A549 (cell line): Measurements from ENCODE around the gene PARD3B. TPM values are rescaled to one million over a fixed set of nuclear protein-coding genes. Genes with fewer than 3 reads are reported as not detected.

Source experiments
- ATAC-seq, 2 experiments: fragments of 200-7000 bp in 1 of 2; fragments of >200 bp in 1 of 2; cut with Nextera tagmentation in 1 of 2; cut with Tn5 transposase in 1 of 2; 3 replicates each; pipeline versions ENCODE4 v1.8.0 to v1.9.1; 2018 to 2020; ENCODE audit warnings: mild to moderate bottlenecking in 1 of 2, moderate library complexity in 1 of 2
- CTCF ChIA-PET: fragments of 300-600 bp; sonication (Branson Sonifier 250); formaldehyde crosslinking; extraction: SDS; loops from one replicate; lab custom pipeline; 2021; ENCODE audit warnings: antibody characterized with exemption, inconsistent platforms; lab: Yijun Ruan, JAX
- POLR2A ChIA-PET: fragments of 350-600 bp; formaldehyde crosslinking; extraction: SDS; loops from one replicate; lab custom pipeline; 2021; ENCODE audit warnings: antibody characterized with exemption, inconsistent platforms; lab: Yijun Ruan, JAX
- DNase-seq, 2 experiments: peaks; one replicate each; pipeline versions ENCODE4 v3.0.0 to v3.0.0-alpha.2; 2011 to 2016; ENCODE audit warnings: low read depth in 1 of 2, low spot score in 1 of 2
- FAIRE-seq: peaks from 2 replicates; lab custom pipeline; 2011; peaks lifted over from hg19 to GRCh38; lab: Jason Lieb, UNC
- H3K27ac ChIP-seq, 2 experiments: fragments of >200 bp; sonication (Bioruptor Twin); formaldehyde crosslinking; 3 replicates each; pipeline ENCODE4 v1.5.1; 2016 to 2017
- H3K4me1 ChIP-seq: fragments of >200 bp; sonication (Bioruptor Twin); formaldehyde crosslinking; 3 replicates; pipeline ENCODE4 v1.6.1; 2016
- H3K4me2 ChIP-seq: fragments of >200 bp; sonication (Bioruptor Twin); formaldehyde crosslinking; 3 replicates; pipeline ENCODE4 v1.6.1; 2016
- H3K4me3 ChIP-seq: fragments of >200 bp; sonication (Bioruptor Twin); formaldehyde crosslinking; 3 replicates; pipeline ENCODE4 v1.5.1; 2016
- H3K9me3 ChIP-seq: fragments of >200 bp; sonication (Bioruptor Twin); formaldehyde crosslinking; 3 replicates; pipeline ENCODE4 v1.6.1; 2016
- CBX2 ChIP-seq: fragments of 200-600 bp; sonication (generic); IDR thresholded peaks from 2 replicates; pipeline ENCODE4 v1.6.1; 2016; ENCODE audit warnings: low read depth, mild to moderate bottlenecking, borderline replicate concordance
- CEBPB ChIP-seq, 2 experiments: fragments of >200 bp in 1 of 2; sonication (Bioruptor Twin) in 1 of 2; formaldehyde crosslinking in 1 of 2; IDR thresholded peaks; 2 replicates each; pipeline ENCODE4 v1.6.1; 2012 to 2016
- CHD2 ChIP-seq: fragments of 150-350 bp; IDR thresholded peaks from 2 replicates; pipeline ENCODE4 v1.6.1; 2014; ENCODE audit warnings: low read length; ENCODE audit not compliant: partially characterized antibody
- EP300 ChIP-seq, 2 experiments: fragments of >200 bp; sonication (Bioruptor Twin); formaldehyde crosslinking; IDR thresholded peaks; 2 replicates in 1 of 2; 3 replicates in 1 of 2; pipeline ENCODE4 v1.6.1; 2016 to 2017
- ESRRA ChIP-seq: fragments of 150-350 bp; IDR thresholded peaks from 2 replicates; pipeline ENCODE4 v1.6.1; 2014; ENCODE audit warnings: mild to moderate bottlenecking, low read length, borderline replicate concordance
- FOSB ChIP-seq: fragments of 250-450 bp; sonication (Bioruptor Pico); IDR thresholded peaks from 2 replicates; pipeline ENCODE4 v1.5.0; 2020; ENCODE audit warnings: mild to moderate bottlenecking, moderate library complexity
- FOSL2 ChIP-seq, 2 experiments: fragments of 450-650 bp in 1 of 2; fragments of >200 bp in 1 of 2; sonication (Bioruptor Twin) in 1 of 2; formaldehyde crosslinking; IDR thresholded peaks; 2 replicates each; pipeline versions ENCODE4 v1.5.0 to v1.6.1; 2016 to 2020; ENCODE audit warnings: mild to moderate bottlenecking in 1 of 2, moderate library complexity in 1 of 2
- GATA3 ChIP-seq: IDR thresholded peaks from 2 replicates; pipeline ENCODE4 v1.6.1; 2012; ENCODE audit warnings: borderline replicate concordance
- HDAC2 ChIP-seq: fragments of 200-600 bp; sonication (generic); IDR thresholded peaks from 2 replicates; pipeline ENCODE4 v1.6.1; 2016
- HOXA7 ChIP-seq: fragments of 250-450 bp; sonication (Bioruptor Pico); IDR thresholded peaks from 2 replicates; pipeline ENCODE4 v1.5.0; 2020; ENCODE audit warnings: mild to moderate bottlenecking, moderate library complexity
- HOXB13 ChIP-seq: fragments of 250-450 bp; sonication (Bioruptor Pico); IDR thresholded peaks from 2 replicates; pipeline ENCODE4 v1.5.0; 2020; ENCODE audit warnings: low read depth, mild to moderate bottlenecking, moderate library complexity
- JUN ChIP-seq, 2 experiments: fragments of >200 bp; sonication (Bioruptor Twin); formaldehyde crosslinking; IDR thresholded peaks; 2 replicates in 1 of 2; 3 replicates in 1 of 2; pipeline ENCODE4 v1.6.1; 2016 to 2017
- KDM1A ChIP-seq: fragments of 200-600 bp; sonication (generic); IDR thresholded peaks from 2 replicates; pipeline ENCODE4 v1.6.1; 2016; ENCODE audit warnings: low read depth, mild to moderate bottlenecking
- NFE2L2 ChIP-seq: fragments of 150-350 bp; conservative IDR thresholded peaks from 2 replicates; pipeline ENCODE4 v1.6.1; 2014; ENCODE audit warnings: low read length
- PHF8 ChIP-seq: fragments of 200-600 bp; sonication (generic); IDR thresholded peaks from 2 replicates; pipeline ENCODE4 v1.6.1; 2016; ENCODE audit warnings: low read depth, mild to moderate bottlenecking, antibody characterized with exemption, moderate library complexity, borderline replicate concordance
- POLR2A ChIP-seq: IDR thresholded peaks from 2 replicates; pipeline ENCODE4 v1.6.1; 2012; ENCODE audit warnings: mild to moderate bottlenecking, low read length
- POLR2AphosphoS2 ChIP-seq: conservative IDR thresholded peaks from 2 replicates; pipeline ENCODE4 v1.6.1; 2012; ENCODE audit warnings: low read length, improper control_type of control experiment, inconsistent platforms
- RARB ChIP-seq: fragments of 250-450 bp; sonication (Bioruptor Pico); IDR thresholded peaks from 2 replicates; pipeline ENCODE4 v1.8.0; 2021; ENCODE audit warnings: mild to moderate bottlenecking, moderate library complexity
- RFX5 ChIP-seq: fragments of 450-650 bp; IDR thresholded peaks from 2 replicates; pipeline ENCODE4 v1.7.1; 2014; ENCODE audit warnings: antibody characterized with exemption, mild to moderate bottlenecking, moderate library complexity
- SMC3 ChIP-seq: fragments of >200 bp; sonication (Bioruptor Twin); formaldehyde crosslinking; IDR thresholded peaks from 3 replicates; pipeline ENCODE4 v1.6.1; 2018; ENCODE audit warnings: inconsistent platforms
- SREBF2 ChIP-seq: fragments of 450-650 bp; IDR thresholded peaks from 2 replicates; pipeline ENCODE4 v1.6.1; 2014; ENCODE audit warnings: mild to moderate bottlenecking, moderate library complexity
- TFCP2L1 ChIP-seq: fragments of 250-450 bp; sonication (Bioruptor Pico); IDR thresholded peaks from 2 replicates; pipeline ENCODE4 v1.5.0; 2021; ENCODE audit warnings: mild to moderate bottlenecking
- TP53 ChIP-seq: fragments of 250-450 bp; sonication (Bioruptor Pico); IDR thresholded peaks from 2 replicates; pipeline ENCODE4 v1.5.0; 2021; ENCODE audit warnings: mild to moderate bottlenecking, moderate library complexity
- ZFP36 ChIP-seq: fragments of 450-650 bp; IDR thresholded peaks from 2 replicates; pipeline ENCODE4 v1.6.1; 2014; ENCODE audit warnings: borderline replicate concordance; ENCODE audit not compliant: partially characterized antibody
- WGBS: methylation state at CpG from one replicate; pipeline ENCODE4 v1.1.6; 2017; ENCODE audit errors: missing lambda C conversion rate; 5-methylcytosine and 5-hydroxymethylcytosine counted together
- polyA plus RNA-seq, 4 experiments: library from polyadenylated mRNA; depleted of rRNA in 3 of 4; stranded (reverse); fragments of >200 nt; fragmentation: RNase III in 1 of 4; extraction: RNeasy Plus Mini Kit Qiagen cat#74134 plus additional on column Dnase treatment in 1 of 4; gene quantifications; 2 replicates in 3 of 4; 3 replicates in 1 of 4; pipeline ENCODE4 v1.2.3, GENCODE V29; 2011 to 2017
- TF ChIP-seq, protein P1 (sequence below): IDR thresholded peaks from 2 replicates; pipeline ENCODE4 v1.6.1; 2012
- TF ChIP-seq, protein P2 (sequence below): IDR thresholded peaks from 2 replicates; pipeline ENCODE4 v1.6.1; 2012; ENCODE audit warnings: low read depth, borderline replicate concordance
- TF ChIP-seq, protein P3 (sequence below): fragments of >200 bp; sonication (Bioruptor Twin); formaldehyde crosslinking; IDR thresholded peaks from 3 replicates; pipeline ENCODE4 v1.6.1; 2016
- TF ChIP-seq, protein P4 (sequence below): IDR thresholded peaks from 2 replicates; pipeline ENCODE4 v1.6.1; 2012

PARD3B gene
- polyA plus RNA-seq, 2 of the 4 experiments (the other 2 are of a cell fraction), result 1.2 to 2.4 TPM

DNA sequence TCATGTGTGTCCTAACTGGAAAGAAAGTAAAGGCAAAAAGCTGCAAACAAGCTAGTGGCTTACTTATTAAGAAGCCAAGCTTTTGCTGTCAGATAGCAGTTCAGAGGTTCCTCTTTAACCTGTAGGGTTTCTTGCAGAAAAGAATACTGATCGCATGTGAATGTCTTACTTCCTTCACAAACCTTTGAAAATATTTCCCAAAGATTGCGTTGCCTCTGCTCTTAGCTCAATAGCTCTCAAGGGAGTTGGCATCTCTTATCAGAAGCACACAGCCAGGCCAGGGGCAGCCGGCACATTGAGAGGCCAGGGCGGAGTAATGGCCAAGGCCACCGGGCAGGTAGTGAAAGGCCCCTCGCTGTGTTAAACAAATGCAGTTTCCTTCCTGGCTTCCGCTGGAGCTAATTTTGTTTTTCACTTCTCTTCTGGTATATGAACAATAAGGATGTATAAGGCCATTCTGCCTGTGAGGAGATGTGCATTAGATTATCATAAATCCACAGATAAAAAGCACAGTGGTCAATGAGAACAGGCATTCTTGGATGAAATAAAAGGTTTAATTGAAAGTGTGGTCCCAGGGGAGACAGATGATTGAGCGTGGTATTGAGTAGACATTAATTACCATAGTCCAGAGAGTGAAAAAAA lies 594.7 kb downstream of the PARD3B start:
- CTCF ChIA-PET, result interaction anchor here (0.6 to 1.3 kb wide), 2 partner anchors 256 to 345 kb away, joined by 3 read pairs; no protein-coding TSS in a partner anchor
- Histone ChIP-seq H3K4me1 (no peaks in the 10 kb centered on the region), H3K4me2 (no peak overlapping the region), H3K4me3 (no peak overlapping the region), H3K27ac (no peak overlapping the region), H3K9me3 (no peaks in the 10 kb centered on the region)
- ATAC-seq (no peak), DNase-seq (no peak), FAIRE-seq (no peak)
- TF ChIP-seq CEBPB (IDR thresholded peaks at IDR 0.05) (no peak), SMC3 (no peak), NFE2L2 (no peak), SREBF2 (no peak), TFCP2L1 (CRISPR knock-in tag) (no peak), ZFP36 (no peak), POLR2AphosphoS2 (no peak), FOSL2 (IDR thresholded peaks at IDR 0.05) (no peak), FOSL2 (CRISPR knock-in tag; IDR thresholded peaks at IDR 0.05) (no peak), CBX2 (no peak), CHD2 (no peak), RFX5 (no peak), KDM1A (no peak), PHF8 (no peak), HDAC2 (no peak), JUN (IDR thresholded peaks at IDR 0.05) (no peak), EP300 (IDR thresholded peaks at IDR 0.05) (no peak)
- TF ChIP-seq, protein P1, sequence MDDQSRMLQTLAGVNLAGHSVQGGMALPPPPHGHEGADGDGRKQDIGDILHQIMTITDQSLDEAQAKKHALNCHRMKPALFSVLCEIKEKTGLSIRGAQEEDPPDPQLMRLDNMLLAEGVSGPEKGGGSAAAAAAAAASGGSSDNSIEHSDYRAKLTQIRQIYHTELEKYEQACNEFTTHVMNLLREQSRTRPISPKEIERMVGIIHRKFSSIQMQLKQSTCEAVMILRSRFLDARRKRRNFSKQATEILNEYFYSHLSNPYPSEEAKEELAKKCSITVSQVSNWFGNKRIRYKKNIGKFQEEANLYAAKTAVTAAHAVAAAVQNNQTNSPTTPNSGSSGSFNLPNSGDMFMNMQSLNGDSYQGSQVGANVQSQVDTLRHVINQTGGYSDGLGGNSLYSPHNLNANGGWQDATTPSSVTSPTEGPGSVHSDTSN, result no peak
- TF ChIP-seq, protein P2, sequence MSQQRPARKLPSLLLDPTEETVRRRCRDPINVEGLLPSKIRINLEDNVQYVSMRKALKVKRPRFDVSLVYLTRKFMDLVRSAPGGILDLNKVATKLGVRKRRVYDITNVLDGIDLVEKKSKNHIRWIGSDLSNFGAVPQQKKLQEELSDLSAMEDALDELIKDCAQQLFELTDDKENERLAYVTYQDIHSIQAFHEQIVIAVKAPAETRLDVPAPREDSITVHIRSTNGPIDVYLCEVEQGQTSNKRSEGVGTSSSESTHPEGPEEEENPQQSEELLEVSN, result no peak
- 77% methylated on average over 8 of the region's 8 CpGs for WGBS
- POLR2A ChIA-PET, result no interaction called here

DNA sequence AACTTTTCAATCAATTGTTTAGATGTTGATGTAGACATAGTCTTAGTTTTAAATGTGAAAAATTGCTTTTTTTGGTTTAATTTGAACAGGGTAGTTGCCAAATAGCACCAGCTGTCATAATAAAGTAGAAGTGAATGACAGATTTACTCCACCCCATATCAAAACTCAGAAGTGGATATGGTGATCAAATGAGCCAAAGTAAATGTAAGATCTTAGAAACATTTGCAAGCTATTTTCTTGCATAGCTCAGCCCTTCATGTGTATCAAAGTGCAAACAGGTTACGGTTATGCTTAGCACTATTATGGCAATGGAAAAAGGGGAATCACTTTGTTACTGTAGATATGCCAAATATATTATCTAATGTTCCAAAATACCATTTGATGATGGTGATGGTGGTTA lies 596.1 kb downstream of the PARD3B start:
- Histone ChIP-seq H3K4me3 (no peak overlapping the region), H3K4me1 (no peaks in the 10 kb centered on the region), H3K27ac (no peak overlapping the region), H3K9me3 (no peaks in the 10 kb centered on the region), H3K4me2 (no peak overlapping the region)
- FAIRE-seq, result no peak
- ChIA-PET CTCF (no interaction called here), POLR2A (no interaction called here)
- DNase-seq, result no peak
- TF ChIP-seq FOSB (no peak), POLR2A (no peak), SREBF2 (no peak), ESRRA (no peak), CEBPB (IDR thresholded peaks at IDR 0.05) (no peak), HOXA7 (CRISPR knock-in tag) (no peak)
- 69% methylated on average over 1 of the region's 1 CpG for WGBS
- no peak for ATAC-seq

DNA sequence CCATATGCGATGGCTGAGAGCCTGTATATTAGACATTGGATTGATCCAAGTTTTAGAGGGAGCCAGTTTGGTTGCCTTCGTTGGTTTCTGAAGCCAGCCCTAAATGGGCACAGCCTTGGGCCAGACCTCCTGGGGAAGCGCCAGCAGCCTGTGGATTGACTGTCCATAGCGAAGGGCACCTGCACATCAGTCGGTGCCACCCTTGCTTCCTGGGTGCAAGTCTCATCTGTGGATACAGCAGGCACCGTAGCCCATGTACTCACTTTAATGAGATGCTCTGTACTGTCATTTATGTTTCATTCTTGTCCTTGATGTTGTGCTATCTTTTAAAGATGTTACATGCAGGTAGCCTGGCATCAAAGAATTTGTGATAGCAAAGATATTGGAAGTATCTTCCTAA lies 600.6 kb downstream of the PARD3B start:
- DNase-seq, result no peak
- no peak for ATAC-seq
- POLR2A ChIA-PET, result no interaction called here
- H3K9me3 ChIP-seq, result no peaks in the 10 kb centered on the region
- H3K4me3 ChIP-seq, result no peak overlapping the region
- 65% methylated on average over 6 of the region's 6 CpGs for WGBS
- H3K4me2 ChIP-seq, result no peak overlapping the region
- H3K27ac ChIP-seq, result no peak overlapping the region
- no peaks in the 10 kb centered on the region for H3K4me1 ChIP-seq
- TF ChIP-seq PHF8 (no peak), SMC3 (no peak), RARB (no peak), GATA3 (no peak), HOXB13 (CRISPR knock-in tag) (no peak), TP53 (no peak), POLR2AphosphoS2 (no peak)
- TF ChIP-seq, protein P3, sequence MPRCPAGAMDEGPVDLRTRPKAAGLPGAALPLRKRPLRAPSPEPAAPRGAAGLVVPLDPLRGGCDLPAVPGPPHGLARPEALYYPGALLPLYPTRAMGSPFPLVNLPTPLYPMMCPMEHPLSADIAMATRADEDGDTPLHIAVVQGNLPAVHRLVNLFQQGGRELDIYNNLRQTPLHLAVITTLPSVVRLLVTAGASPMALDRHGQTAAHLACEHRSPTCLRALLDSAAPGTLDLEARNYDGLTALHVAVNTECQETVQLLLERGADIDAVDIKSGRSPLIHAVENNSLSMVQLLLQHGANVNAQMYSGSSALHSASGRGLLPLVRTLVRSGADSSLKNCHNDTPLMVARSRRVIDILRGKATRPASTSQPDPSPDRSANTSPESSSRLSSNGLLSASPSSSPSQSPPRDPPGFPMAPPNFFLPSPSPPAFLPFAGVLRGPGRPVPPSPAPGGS, result no peak
- TF ChIP-seq, protein P2, result no peak
- TF ChIP-seq, protein P4, sequence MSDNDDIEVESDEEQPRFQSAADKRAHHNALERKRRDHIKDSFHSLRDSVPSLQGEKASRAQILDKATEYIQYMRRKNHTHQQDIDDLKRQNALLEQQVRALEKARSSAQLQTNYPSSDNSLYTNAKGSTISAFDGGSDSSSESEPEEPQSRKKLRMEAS, result no peak
- CTCF ChIA-PET, result no interaction called here
- FAIRE-seq, result no peak
